Thyroid gland (tissue), 4 donors: Measurements from ENCODE around the gene FRMD4A. TPM values are rescaled to one million over a fixed set of nuclear protein-coding genes. Genes with fewer than 3 reads are reported as not detected.

Experiments used
- DNase-seq, 2 donors: peaks; one replicate each; pipeline ENCODE4 v3.0.0-alpha.2; 2019
- H3K27ac ChIP-seq, 3 donors: fragments of 200-600 bp; sonication (generic); 1 replicate in 2 of 3; 2 replicates in 1 of 3; pipeline ENCODE4 v1.5.1; 2016 to 2019; ENCODE audit warnings: mild to moderate bottlenecking in 1 of 3, moderate library complexity in 1 of 3
- H3K27me3 ChIP-seq: fragments of 200-600 bp; sonication (generic); one replicate; pipeline ENCODE4 v1.5.1; 2019
- H3K36me3 ChIP-seq, 2 donors: fragments of 200-600 bp; sonication (generic); one replicate each; pipeline ENCODE4 v1.5.1; 2016 to 2019
- H3K4me1 ChIP-seq, 2 donors: fragments of 200-600 bp; sonication (generic); one replicate each; pipeline ENCODE4 v1.5.1; 2017 to 2019
- H3K4me3 ChIP-seq, 3 donors: fragments of 200-600 bp; sonication (generic); replicated peaks in 1 of 3; 1 replicate in 2 of 3; 2 replicates in 1 of 3; pipeline ENCODE4 v1.5.1; 2016; ENCODE audit warnings: mild to moderate bottlenecking in 1 of 3
- H3K9me3 ChIP-seq: fragments of 200-600 bp; sonication (generic); one replicate; pipeline ENCODE4 v1.5.1; 2017
- CTCF ChIP-seq, 6 experiments: fragments of 200-600 bp in 3 of 6; fragments of 450-650 bp in 3 of 6; sonication (generic) in 3 of 6; IDR thresholded peaks; one replicate each; pipeline ENCODE4 v1.5.1; 2016 to 2019; ENCODE audit warnings: antibody characterized with exemption in 6 of 6, mild to moderate bottlenecking in 2 of 6, inconsistent platforms in 1 of 6, moderate library complexity in 1 of 6
- POLR2A ChIP-seq, 2 donors: fragments of 450-650 bp; IDR thresholded peaks; one replicate each; pipeline ENCODE4 v1.6.1; 2017; ENCODE audit warnings: antibody characterized with exemption in 2 of 2, mild to moderate bottlenecking in 2 of 2, moderate library complexity in 1 of 2
- WGBS, 2 donors: methylation state at CpG; one replicate each; pipeline ENCODE4 v1.1.5; 2017; 5-methylcytosine and 5-hydroxymethylcytosine counted together
- intact Hi-C: fragments of 100-400 bp; cut with DNase I; formaldehyde crosslinking; loops from one replicate; pipeline ENCODE4 v1.15.1; 2023
- total RNA-seq, 4 donors: library from RNA; depleted of rRNA; stranded (reverse); fragments of >200 nt; gene quantifications; one replicate each; pipeline ENCODE4 v1.2.3, GENCODE V29; 2016

FRMD4A gene
- total RNA-seq, result 10 to 100 TPM; 10.6 to 18.6 (median 16.3) TPM

DNA sequence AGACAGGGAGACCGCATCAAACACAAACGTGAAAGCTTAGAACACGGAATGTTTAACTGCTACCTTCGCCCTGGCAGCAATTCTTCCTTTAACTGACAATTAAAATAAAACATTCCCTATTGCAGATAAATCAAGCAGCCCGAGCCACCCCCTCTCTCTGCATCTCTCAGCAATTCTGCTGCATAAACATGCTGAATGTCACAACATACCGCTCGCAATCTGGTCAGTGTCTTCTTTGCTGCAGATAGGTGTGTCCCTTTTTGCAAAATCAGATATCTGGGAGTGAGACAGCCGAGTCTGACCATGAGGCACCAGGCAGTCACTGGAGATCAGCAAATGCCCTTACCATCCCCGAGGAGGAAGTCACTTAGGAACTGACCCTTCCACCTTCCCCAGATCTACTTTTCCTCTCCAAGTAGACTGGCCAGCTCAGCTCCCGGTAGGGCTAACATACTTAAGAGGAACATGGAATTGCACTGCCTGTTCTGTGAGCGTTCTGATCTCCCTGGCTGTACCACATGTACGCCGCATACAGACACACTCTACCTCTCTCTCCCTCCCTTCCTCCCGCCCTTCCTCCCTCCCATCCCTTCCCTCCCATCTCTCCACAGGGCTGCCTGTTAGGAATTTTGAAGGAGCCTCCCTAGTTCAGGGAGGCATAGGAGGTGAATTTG is at the start of gene FRMD4A:
Gene FRMD4A, minus strand, starts transcription at position 537 of the 674 bp plus-strand sequence.
- intact Hi-C loops, result no loop called here
- Histone ChIP-seq H3K9me3 (no peaks in the 10 kb centered on the region), H3K4me1 (no peaks in the 10 kb centered on the region), H3K27ac (no peak within 1 kb of the TSS), H3K27me3 (no peaks in the 10 kb centered on the region), H3K4me3 (no peak within 1 kb of the TSS), H3K36me3 (no peaks in the 10 kb centered on the region)
- no peak for DNase-seq
- TF ChIP-seq CTCF (IDR thresholded peaks at IDR 0.05) (no peak), POLR2A (IDR thresholded peaks at IDR 0.05) (no peak)
- 45 to 46% methylated on average over 14 of the region's 14 CpGs for WGBS, 2 donors

- no peaks in the 10 kb centered on the region for H3K36me3 ChIP-seq
- intact Hi-C loops, result no loop called here
- peaks cover 0 to 4% of the 10 kb centered on the region in 2 donors for H3K4me1 ChIP-seq
- no peaks in the 10 kb centered on the region for H3K9me3 ChIP-seq
- H3K27ac ChIP-seq, result no peak overlapping the region
- 78 to 81% methylated on average over 8 of the region's 8 CpGs for WGBS, 2 donors
- no peaks in the 10 kb centered on the region for H3K27me3 ChIP-seq
- DNase-seq, result no peak
- TF ChIP-seq CTCF (IDR thresholded peaks at IDR 0.05) (no peak), POLR2A (IDR thresholded peaks at IDR 0.05) (no peak)
- H3K4me3 ChIP-seq, result no peak overlapping the region
These were observed 49.0 kb upstream of the FRMD4A start for GRCh38 chr10:14379556-14380280.

DNA sequence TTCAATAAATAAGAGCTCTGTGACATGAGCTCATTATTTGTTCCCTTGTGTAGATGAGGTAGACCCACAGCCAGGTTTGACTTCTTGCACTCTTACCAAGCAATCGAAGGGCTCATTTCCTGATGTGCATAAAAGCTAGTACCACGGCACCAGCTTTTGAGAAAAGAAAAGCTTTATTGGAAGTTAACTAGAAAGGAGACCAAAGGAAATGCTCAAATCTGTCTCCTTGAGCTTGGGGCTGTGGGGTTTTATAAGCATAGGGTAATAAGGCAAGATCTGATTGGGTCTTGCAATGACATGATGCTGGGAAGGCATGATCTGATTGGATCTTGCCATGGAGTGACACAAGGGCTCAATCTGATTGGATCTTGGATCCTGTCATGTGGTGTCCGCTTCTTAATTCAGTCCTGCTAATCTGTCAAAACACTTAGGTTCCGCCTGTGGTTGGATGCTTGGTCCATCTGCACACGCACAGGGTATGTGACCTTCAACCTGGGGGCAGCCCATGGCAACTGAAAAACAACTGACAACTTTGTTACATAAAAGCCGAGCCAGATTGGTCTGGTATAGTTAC is 47.8 kb upstream of the FRMD4A start:
- WGBS, 2 donors, result 95 to 96% methylated on average over 6 of the region's 6 CpGs
- no peak overlapping the region for H3K4me3 ChIP-seq
- no peaks in the 10 kb centered on the region for H3K27me3 ChIP-seq
- TF ChIP-seq CTCF (IDR thresholded peaks at IDR 0.05) (no peak), POLR2A (IDR thresholded peaks at IDR 0.05) (no peak)
- no peaks in the 10 kb centered on the region for H3K9me3 ChIP-seq
- H3K4me1 ChIP-seq, result peaks cover 0 to 4% of the 10 kb centered on the region in 2 donors
- H3K27ac ChIP-seq, result no peak overlapping the region
- intact Hi-C loops, result no loop called here
- no peaks in the 10 kb centered on the region for H3K36me3 ChIP-seq
- DNase-seq, result no peak

DNA sequence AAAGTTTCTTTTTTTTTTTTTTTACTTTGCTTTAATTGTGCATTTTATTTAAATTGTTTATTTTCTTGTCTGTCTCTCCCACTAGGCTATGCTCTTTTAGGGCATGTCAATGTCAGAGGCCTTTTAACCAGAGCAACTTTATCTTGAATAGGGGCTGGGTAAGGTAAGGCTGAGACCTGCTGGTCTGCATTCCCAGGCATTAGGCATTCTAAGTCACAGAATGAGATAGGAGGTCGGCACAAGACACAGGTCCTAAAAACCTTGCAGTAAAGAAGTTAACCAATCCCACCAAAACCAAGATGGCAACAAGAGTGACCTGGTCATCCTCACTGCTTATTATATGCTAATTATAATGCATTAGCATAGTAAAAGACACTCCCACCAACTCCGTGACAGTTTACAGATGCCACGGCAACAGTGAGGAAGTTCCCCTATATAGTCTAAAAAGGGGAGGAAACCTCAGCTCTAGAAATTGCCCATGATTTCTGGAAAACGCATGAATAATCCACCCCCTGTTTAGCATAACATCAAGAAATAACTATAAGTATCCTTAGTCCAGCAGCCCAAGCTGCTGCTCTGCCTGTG is 47.0 kb upstream of the FRMD4A start:
- H3K4me1 ChIP-seq, result peaks cover 0 to 3% of the 10 kb centered on the region in 2 donors
- no peak for DNase-seq
- 85 to 87% methylated on average over 4 of the region's 4 CpGs for WGBS, 2 donors
- TF ChIP-seq POLR2A (IDR thresholded peaks at IDR 0.05), result no peak
- no peak for TF ChIP-seq CTCF (IDR thresholded peaks at IDR 0.05)
- intact Hi-C loops, result no loop called here
- H3K4me3 ChIP-seq, result no peak overlapping the region
- H3K27ac ChIP-seq, result no peak overlapping the region
- no peaks in the 10 kb centered on the region for H3K27me3 ChIP-seq
- no peaks in the 10 kb centered on the region for H3K9me3 ChIP-seq
- no peaks in the 10 kb centered on the region for H3K36me3 ChIP-seq
